Thoracic aorta (tissue), 2 donors: ENCODE data around the gene ZFYVE28. TPM values are rescaled to one million over a fixed set of nuclear protein-coding genes. Genes with fewer than 3 reads are reported as not detected.

Experiments
- ATAC-seq: fragments of 150-250 bp; one replicate; pipeline ENCODE4 v1.8.0; 2017; ENCODE audit warnings: low read depth; ENCODE audit not compliant: insufficient number of reproducible peaks, low FRiP score
- DNase-seq: peaks from one replicate; pipeline ENCODE4 v3.0.0-alpha.2; 2020; ENCODE audit warnings: low spot score
- H3K27ac ChIP-seq, 2 donors: fragments of 200-600 bp; sonication (generic); 1 replicate in 1 of 2; 2 replicates in 1 of 2; pipeline ENCODE4 v1.5.1; 2016; ENCODE audit warnings: mild to moderate bottlenecking in 2 of 2, moderate library complexity in 2 of 2
- H3K27me3 ChIP-seq: fragments of 200-600 bp; sonication (generic); replicated peaks from 2 replicates; pipeline ENCODE4 v1.6.0; 2016; ENCODE audit warnings: mild to moderate bottlenecking; ENCODE audit not compliant: insufficient read depth
- H3K36me3 ChIP-seq: fragments of 200-600 bp; sonication (generic); one replicate; pipeline ENCODE4 v1.5.1; 2016
- H3K4me1 ChIP-seq, 2 donors: fragments of 200-600 bp; sonication (generic); 1 replicate in 1 of 2; 2 replicates in 1 of 2; pipeline versions ENCODE4 v1.5.1 to v1.6.0; 2016; ENCODE audit warnings: low read depth in 2 of 2, mild to moderate bottlenecking in 1 of 2; ENCODE audit not compliant: control insufficient read depth in 1 of 2
- H3K4me3 ChIP-seq: fragments of 200-600 bp; sonication (generic); 2 replicates; pipeline ENCODE4 v1.5.1; 2016; ENCODE audit warnings: mild to moderate bottlenecking
- H3K9me3 ChIP-seq: fragments of 200-600 bp; sonication (generic); 2 replicates; pipeline ENCODE4 v1.5.1; 2016
- CTCF ChIP-seq: fragments of 200-600 bp; sonication (generic); IDR thresholded peaks from one replicate; pipeline ENCODE4 v1.5.1; 2019; ENCODE audit warnings: antibody characterized with exemption
- total RNA-seq, 2 donors: library from RNA; depleted of rRNA; stranded (reverse); fragments of >200 nt; gene quantifications; one replicate each; pipeline versions ENCODE4 v1.1.0 to v1.2.3, GENCODE V29; 2016

ZFYVE28 gene
- total RNA-seq, 2 donors from 2014 or later = 11.5 to 20.2 TPM

GRCh38 chr4:2417226-2417764, 1.1 kb downstream of the ZFYVE28 start:
- H3K27me3 ChIP-seq = no peaks in the 10 kb centered on the region
- no peak for ATAC-seq
- peak overlapping the region; percentile 84 for H3K4me3 ChIP-seq
- no peak for TF ChIP-seq CTCF
- no peak for DNase-seq
- no peaks in the 10 kb centered on the region for H3K36me3 ChIP-seq
- H3K27ac ChIP-seq = peak overlapping the region in 1 of 2 donors; percentile 15
- H3K4me1 ChIP-seq = peaks cover 28 to 50% of the 10 kb centered on the region in 2 donors
- H3K9me3 ChIP-seq = no peaks in the 10 kb centered on the region

- no peak for ATAC-seq
- Histone ChIP-seq H3K4me3 (peak overlapping the region; percentile 84), H3K27me3 (no peaks in the 10 kb centered on the region), H3K27ac (peak overlapping the region in 1 of 2 donors; percentile 15), H3K9me3 (no peaks in the 10 kb centered on the region), H3K36me3 (no peaks in the 10 kb centered on the region), H3K4me1 (peaks cover 28 to 53% of the 10 kb centered on the region in 2 donors)
- no peak for DNase-seq
- no peak for TF ChIP-seq CTCF
Observed at GRCh38 chr4:2416564-2417225, 1.8 kb downstream of the ZFYVE28 start.

DNA sequence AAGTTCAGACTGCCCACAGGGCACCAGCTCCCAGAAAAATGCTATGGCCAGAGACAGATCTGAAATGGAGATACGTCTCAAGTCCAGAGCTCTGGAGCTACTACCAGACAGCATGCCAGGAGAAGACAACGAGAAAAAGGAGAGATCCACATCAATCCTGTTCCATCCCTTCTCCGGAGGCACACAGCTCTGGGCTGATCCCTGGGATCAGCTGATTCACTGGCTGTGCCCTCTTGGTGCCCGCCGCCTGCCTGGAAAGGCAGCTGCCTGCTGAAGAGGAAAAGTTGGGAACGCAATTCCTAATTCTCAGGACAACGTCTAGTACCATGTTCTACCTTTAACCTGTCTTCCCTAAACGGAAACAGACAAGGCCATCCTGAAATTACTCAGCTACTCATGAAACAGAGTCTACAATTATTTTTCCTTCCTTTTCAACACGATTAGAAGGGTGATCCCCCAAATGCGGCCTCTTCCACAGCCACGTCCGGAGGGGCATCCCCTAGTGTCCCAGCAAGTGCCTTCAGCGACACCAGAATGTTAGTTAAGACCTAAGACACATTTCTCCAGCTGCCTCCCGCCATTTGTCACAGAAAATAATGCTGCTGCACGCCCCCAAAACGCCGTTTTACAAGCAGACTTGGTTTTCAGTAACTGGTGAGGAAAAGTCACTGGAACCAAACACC, 2.4 kb downstream of the ZFYVE28 start:
- peak overlapping the region; percentile 84 for H3K4me3 ChIP-seq
- no peak overlapping the region for H3K27ac ChIP-seq
- peaks cover 28 to 53% of the 10 kb centered on the region in 2 donors for H3K4me1 ChIP-seq
- no peak for ATAC-seq
- H3K9me3 ChIP-seq = no peaks in the 10 kb centered on the region
- no peak for DNase-seq
- H3K36me3 ChIP-seq = no peaks in the 10 kb centered on the region
- H3K27me3 ChIP-seq = no peaks in the 10 kb centered on the region
- TF ChIP-seq CTCF = no peak

DNA sequence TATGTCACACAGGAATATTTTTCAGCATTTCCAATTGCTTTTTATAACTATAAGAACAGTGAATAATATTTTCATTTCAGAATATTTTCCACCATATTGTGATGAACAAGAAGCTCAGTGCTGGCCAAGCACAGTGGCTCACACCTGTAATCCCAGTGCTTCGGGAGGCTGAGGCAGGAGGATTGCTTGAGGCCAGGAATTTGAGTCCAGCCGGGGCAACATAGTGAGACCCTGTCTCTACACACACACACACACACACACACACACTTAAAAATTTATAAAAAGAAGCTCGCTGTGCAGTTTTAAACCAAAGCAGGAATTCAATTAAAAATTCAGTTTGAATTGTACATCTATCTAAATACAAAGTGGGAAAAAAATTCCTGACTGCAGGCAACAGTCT, 3.2 kb downstream of the ZFYVE28 start:
- Histone ChIP-seq H3K27me3 (no peaks in the 10 kb centered on the region), H3K4me1 (peaks cover 28 to 53% of the 10 kb centered on the region in 2 donors), H3K4me3 (no peak overlapping the region), H3K27ac (no peak overlapping the region), H3K9me3 (no peaks in the 10 kb centered on the region), H3K36me3 (no peaks in the 10 kb centered on the region)
- TF ChIP-seq CTCF = no peak
- DNase-seq = no peak
- ATAC-seq = no peak

- ATAC-seq (no peak), DNase-seq (no peak)
- no peaks in the 10 kb centered on the region for H3K36me3 ChIP-seq
- no peak for TF ChIP-seq CTCF
- H3K27ac ChIP-seq = peak overlapping the region; percentile 28 to 56
- H3K4me3 ChIP-seq = peak overlapping the region; percentile 68
- H3K4me1 ChIP-seq = peaks cover 24 to 46% of the 10 kb centered on the region in 2 donors
- no peaks in the 10 kb centered on the region for H3K27me3 ChIP-seq
- no peaks in the 10 kb centered on the region for H3K9me3 ChIP-seq
Observed at GRCh38 chr4:2413821-2414610, 4.4 kb downstream of the ZFYVE28 start.
